HuH-7.5 (cell line): ENCODE measurements around the gene SKA1.

Experiments used
- DNase-seq: peaks from one replicate; pipeline ENCODE4 v3.0.0; 2011; ENCODE audit warnings: low spot score

The SKA1 gene

GRCh38 chr18:50374753-50375391, at the start of gene SKA1:
Gene SKA1, plus strand, starts transcription at chr18:50375046. Its CDS starts 785 bp downstream, at chr18:50375831.
- DNase-seq: peak; percentile 63

- no peak for DNase-seq
Observed at GRCh38 chr18:50327983-50328382, 46.9 kb upstream of the SKA1 start.

GRCh38 chr18:50330176-50330575, 44.7 kb upstream of the SKA1 start:
- DNase-seq: no peak

GRCh38 chr18:50331691-50332090, 43.2 kb upstream of the SKA1 start:
- no peak for DNase-seq

- no peak for DNase-seq
Observed at GRCh38 chr18:50334546-50335152, 40.2 kb upstream of the SKA1 start.

GRCh38 chr18:50338122-50338521, 36.7 kb upstream of the SKA1 start:
- DNase-seq: no peak

GRCh38 chr18:50338715-50339114, 36.1 kb upstream of the SKA1 start:
- DNase-seq: no peak

GRCh38 chr18:50340078-50340477, 34.8 kb upstream of the SKA1 start:
- DNase-seq: no peak

- DNase-seq: no peak
Observed at GRCh38 chr18:50341443-50341842, 33.4 kb upstream of the SKA1 start.

GRCh38 chr18:50350699-50351098, 24.1 kb upstream of the SKA1 start:
- DNase-seq: no peak

- DNase-seq: no peak
Observed at GRCh38 chr18:50356036-50356945, 18.6 kb upstream of the SKA1 start.

GRCh38 chr18:50358844-50359243, 16.0 kb upstream of the SKA1 start:
- DNase-seq: no peak

GRCh38 chr18:50359806-50360205, 15.0 kb upstream of the SKA1 start:
- DNase-seq: no peak

GRCh38 chr18:50360611-50361010, 14.2 kb upstream of the SKA1 start:
- no peak for DNase-seq

- DNase-seq: no peak
Observed at GRCh38 chr18:50369672-50370071, 5.2 kb upstream of the SKA1 start.

- DNase-seq: no peak
Observed at GRCh38 chr18:50372743-50373142, 2.1 kb upstream of the SKA1 start.

- DNase-seq: no peak
Observed at GRCh38 chr18:50373561-50374219, 1.2 kb upstream of the SKA1 start.

- DNase-seq: no peak
Observed at GRCh38 chr18:50374220-50374752, 560 bp upstream of the SKA1 start.

GRCh38 chr18:50377061-50377798, 2.4 kb downstream of the SKA1 start:
- DNase-seq: no peak

GRCh38 chr18:50388988-50389387, 14.1 kb downstream of the SKA1 start:
- no peak for DNase-seq

GRCh38 chr18:50393802-50394201, 19.0 kb downstream of the SKA1 start:
- no peak for DNase-seq
